Measurements from ENCODE around the gene ATRX.

ATRX gene

DNA sequence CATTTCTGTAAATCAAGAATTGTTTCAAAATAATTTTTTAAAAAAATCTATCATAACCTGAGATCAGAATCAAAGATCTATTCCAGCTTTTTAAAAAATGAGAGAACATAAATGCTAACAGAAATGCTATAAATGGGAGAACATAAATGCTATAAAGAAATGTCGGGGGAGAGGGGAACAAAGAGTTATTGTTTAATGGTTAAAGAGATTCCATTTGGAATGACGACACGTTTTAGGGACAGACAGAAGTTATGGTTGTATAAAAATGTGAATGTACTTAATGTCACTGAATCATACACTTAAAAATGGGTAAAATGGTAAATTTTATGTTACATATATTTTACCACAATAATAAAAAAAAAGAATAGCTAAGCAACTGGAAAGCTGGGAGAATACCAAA is 127.1 kb downstream of the ATRX start:
- no peak overlapping the region for H3K4me3 ChIP-seq (replicated peaks; ENCODE audit: low read depth, low read length)
- no peak for DNase-seq (ENCODE audit: extremely low read depth, low read depth)
- TF ChIP-seq, protein P1, sequence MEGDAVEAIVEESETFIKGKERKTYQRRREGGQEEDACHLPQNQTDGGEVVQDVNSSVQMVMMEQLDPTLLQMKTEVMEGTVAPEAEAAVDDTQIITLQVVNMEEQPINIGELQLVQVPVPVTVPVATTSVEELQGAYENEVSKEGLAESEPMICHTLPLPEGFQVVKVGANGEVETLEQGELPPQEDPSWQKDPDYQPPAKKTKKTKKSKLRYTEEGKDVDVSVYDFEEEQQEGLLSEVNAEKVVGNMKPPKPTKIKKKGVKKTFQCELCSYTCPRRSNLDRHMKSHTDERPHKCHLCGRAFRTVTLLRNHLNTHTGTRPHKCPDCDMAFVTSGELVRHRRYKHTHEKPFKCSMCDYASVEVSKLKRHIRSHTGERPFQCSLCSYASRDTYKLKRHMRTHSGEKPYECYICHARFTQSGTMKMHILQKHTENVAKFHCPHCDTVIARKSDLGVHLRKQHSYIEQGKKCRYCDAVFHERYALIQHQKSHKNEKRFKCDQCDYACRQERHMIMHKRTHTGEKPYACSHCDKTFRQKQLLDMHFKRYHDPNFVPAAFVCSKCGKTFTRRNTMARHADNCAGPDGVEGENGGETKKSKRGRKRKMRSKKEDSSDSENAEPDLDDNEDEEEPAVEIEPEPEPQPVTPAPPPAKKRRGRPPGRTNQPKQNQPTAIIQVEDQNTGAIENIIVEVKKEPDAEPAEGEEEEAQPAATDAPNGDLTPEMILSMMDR (IDR thresholded peaks at IDR 0.05; ENCODE audit: low read depth, low read length, missing control alignments) = no peak

- TF ChIP-seq, protein P1 (IDR thresholded peaks at IDR 0.05; ENCODE audit: low read depth, low read length, missing control alignments) = no peak
- no peak for DNase-seq (ENCODE audit: extremely low read depth, low read depth)
- H3K4me3 ChIP-seq (replicated peaks; ENCODE audit: low read depth, low read length) = no peak overlapping the region
These were observed 133.9 kb downstream of the ATRX start for GRCh38 chrX:77652095-77652494.

DNA sequence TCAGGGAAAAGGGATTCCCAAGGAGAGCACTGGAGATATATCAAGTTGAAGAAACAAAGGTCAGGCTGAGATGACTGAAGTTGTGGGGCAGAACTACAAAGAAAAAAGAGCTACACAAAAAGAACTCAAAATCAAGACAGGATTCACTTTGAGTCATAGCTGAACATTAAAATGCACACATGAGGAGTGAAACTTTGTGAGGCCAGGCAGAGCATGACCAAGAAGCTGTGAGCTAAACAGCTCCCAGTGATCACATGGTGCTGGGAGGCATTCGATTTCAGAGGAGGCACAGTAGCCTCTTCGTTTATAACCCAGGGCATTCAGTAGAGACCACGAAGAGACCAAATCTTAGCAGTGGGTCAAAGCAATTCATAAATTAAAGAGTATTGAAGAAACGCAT is 145.3 kb downstream of the ATRX start:
- DNase-seq (ENCODE audit: extremely low read depth, low read depth) = no peak

GRCh38 chrX:77639820-77640219 is 146.2 kb downstream of the ATRX start:
- no peak for DNase-seq (ENCODE audit: extremely low read depth, low read depth)
- no peak overlapping the region for H3K4me3 ChIP-seq (replicated peaks; ENCODE audit: low read depth, low read length)
- TF ChIP-seq, protein P1 (IDR thresholded peaks at IDR 0.05; ENCODE audit: low read depth, low read length, missing control alignments) = no peak

More for the DNA sequence above, 145.3 kb downstream of the ATRX start:
- TF ChIP-seq, protein P1 (IDR thresholded peaks at IDR 0.05; ENCODE audit: low read depth, low read length, missing control alignments) = no peak
- H3K4me3 ChIP-seq (replicated peaks; ENCODE audit: low read depth, low read length) = no peak overlapping the region

- TF ChIP-seq, protein P1 (IDR thresholded peaks at IDR 0.05; ENCODE audit: low read depth, low read length, missing control alignments) = no peak
- no peak for DNase-seq (ENCODE audit: extremely low read depth, low read depth)
- H3K4me3 ChIP-seq (replicated peaks; ENCODE audit: low read depth, low read length) = no peak overlapping the region
These were observed 147.6 kb downstream of the ATRX start for GRCh38 chrX:77638397-77638796.

GRCh38 chrX:77635373-77635772 is 150.6 kb downstream of the ATRX start:
- TF ChIP-seq, protein P1 (IDR thresholded peaks at IDR 0.05; ENCODE audit: low read depth, low read length, missing control alignments) = no peak
- no peak for DNase-seq (ENCODE audit: extremely low read depth, low read depth)
- H3K4me3 ChIP-seq (replicated peaks; ENCODE audit: low read depth, low read length) = no peak overlapping the region

DNA sequence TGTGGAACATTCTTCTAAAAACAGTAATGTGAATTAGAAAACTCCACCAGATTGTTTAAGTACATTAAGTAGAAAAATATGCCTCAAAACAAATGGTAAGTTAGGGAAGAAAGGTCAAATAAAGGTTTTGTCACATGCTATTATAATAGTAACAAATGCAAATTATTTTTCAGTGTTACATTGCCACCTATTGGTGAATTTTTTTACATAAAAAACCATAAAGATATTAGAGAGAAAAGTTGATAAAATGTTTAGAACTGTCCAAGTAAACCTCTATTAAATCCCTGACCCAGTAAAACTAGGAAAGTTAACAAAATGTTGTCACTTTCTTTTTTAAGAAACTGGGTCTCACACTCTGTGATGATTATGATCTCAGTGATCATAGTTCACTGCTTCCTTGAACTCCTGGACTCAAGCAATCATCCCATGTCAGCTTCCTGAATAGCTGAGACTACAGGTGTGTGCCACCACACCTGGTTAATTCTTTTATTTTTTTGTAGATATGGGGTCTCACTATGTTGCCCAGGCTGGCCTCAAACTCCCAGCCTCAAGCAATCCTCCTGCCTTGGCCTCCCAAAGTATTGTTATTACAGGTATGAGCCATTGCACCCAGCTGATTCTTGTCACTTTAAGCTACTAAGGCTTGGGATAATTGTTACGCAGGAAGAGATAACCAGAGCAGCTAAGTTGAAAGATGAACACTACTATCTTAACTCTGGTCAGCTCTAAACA is 157.6 kb downstream of the ATRX start:
- H3K4me3 ChIP-seq (replicated peaks; ENCODE audit: low read depth, low read length) = no peak overlapping the region
- no peak for DNase-seq (ENCODE audit: extremely low read depth, low read depth)
- TF ChIP-seq, protein P1 (IDR thresholded peaks at IDR 0.05; ENCODE audit: low read depth, low read length, missing control alignments) = no peak

All from HFF-Myc (cell line).